Fibroblast of lung (primary cell): ENCODE data around the gene SRRM2. TPM values are rescaled to one million over a fixed set of nuclear protein-coding genes. Genes with fewer than 3 reads are reported as not detected.
"Not testable (repeated sequence)": the region's sequence is repeated elsewhere in the genome, so short reads cannot be mapped to it uniquely, and the experiment has no call there.

Experiments
- DNase-seq, 2 donors: peaks; one replicate each; pipeline versions ENCODE4 v3.0.0 to v3.0.0-alpha.2; 2010; ENCODE audit warnings: low read depth in 2 of 2
- H2AFZ ChIP-seq: 2 replicates; pipeline ENCODE4 v1.5.1; 2012; ENCODE audit warnings: low read length, control low read depth, inconsistent platforms
- H3K27ac ChIP-seq: 2 replicates; pipeline ENCODE4 v1.5.1; 2011; ENCODE audit warnings: low read length, control low read depth; ENCODE audit not compliant: insufficient read depth
- H3K27me3 ChIP-seq: 2 replicates; pipeline ENCODE4 v1.5.1; 2011; ENCODE audit warnings: mild to moderate bottlenecking, low read length; ENCODE audit not compliant: control insufficient read depth, insufficient read depth
- H3K36me3 ChIP-seq: 2 replicates; pipeline ENCODE4 v1.5.1; 2011; ENCODE audit warnings: low read length; ENCODE audit not compliant: control insufficient read depth, insufficient read depth
- H3K4me1 ChIP-seq: 2 replicates; pipeline ENCODE4 v1.5.1; 2011; ENCODE audit warnings: low read length; ENCODE audit not compliant: control insufficient read depth, insufficient read depth; ENCODE audit errors: extremely low read depth
- H3K4me2 ChIP-seq: 2 replicates; pipeline ENCODE4 v1.5.1; 2011; ENCODE audit warnings: low read length, control low read depth; ENCODE audit not compliant: insufficient read depth; ENCODE audit errors: extremely low read depth
- H3K4me3 ChIP-seq, 4 experiments: fragments of 200-600 bp in 1 of 4; sonication (generic) in 1 of 4; replicated peaks in 1 of 4; 2 replicates each; pipeline ENCODE4 v1.5.1; 2011 to 2016; ENCODE audit warnings: low read length in 4 of 4, low read depth in 3 of 4, mild to moderate bottlenecking in 3 of 4, control low read depth in 2 of 4, inconsistent platforms in 1 of 4, mixed read lengths in 1 of 4; ENCODE audit not compliant: insufficient read depth in 1 of 4; ENCODE audit errors: control extremely low read depth in 1 of 4
- H3K79me2 ChIP-seq: 2 replicates; pipeline ENCODE4 v1.5.1; 2012; ENCODE audit warnings: mild to moderate bottlenecking, low read length, inconsistent platforms; ENCODE audit not compliant: control insufficient read depth, insufficient read depth
- H3K9ac ChIP-seq: 2 replicates; pipeline ENCODE4 v1.5.1; 2011; ENCODE audit warnings: mild to moderate bottlenecking, low read length, control low read depth; ENCODE audit not compliant: insufficient read depth
- H3K9me3 ChIP-seq: 2 replicates; pipeline ENCODE4 v1.5.1; 2012; ENCODE audit warnings: low read depth, low read length; ENCODE audit not compliant: control insufficient read depth, insufficient read depth
- H4K20me1 ChIP-seq: 2 replicates; pipeline ENCODE4 v1.5.1; 2011; ENCODE audit warnings: low read length; ENCODE audit not compliant: control insufficient read depth, insufficient read depth; ENCODE audit errors: extremely low read depth
- EZH2 ChIP-seq: IDR thresholded peaks from 2 replicates; pipeline ENCODE4 v1.5.1; 2012; ENCODE audit warnings: low read length, control low read depth, mild to moderate bottlenecking; ENCODE audit errors: missing control alignments
- polyA plus RNA-seq, 2 donors: library from polyadenylated mRNA; depleted of rRNA in 1 of 2; stranded (reverse) in 1 of 2; unstranded in 1 of 2; fragments of >200 nt; gene quantifications; 2 replicates each; pipeline ENCODE4 v1.2.1, GENCODE V29; 2011 to 2012; ENCODE audit warnings: missing spikeins in 1 of 2
- total RNA-seq: library from RNA; depleted of rRNA; stranded (reverse); fragments of >200 nt; gene quantifications from 2 replicates; pipeline ENCODE4 v1.2.1, GENCODE V29; 2014
- TF ChIP-seq, protein P1 (sequence below), 2 donors: IDR thresholded peaks in 1 of 2; conservative IDR thresholded peaks in 1 of 2; 1 replicate in 1 of 2; 2 replicates in 1 of 2; pipeline ENCODE4 v1.5.1; 2011 to 2012; ENCODE audit warnings: low read length in 2 of 2, control low read depth in 1 of 2, inconsistent platforms in 1 of 2, low read depth in 1 of 2, mild to moderate bottlenecking in 1 of 2

SRRM2 gene
- total and polyA plus RNA-seq, 2 donors (not counting 1 experiment from before 2014, with no cell fraction given), result 55.2 to 74.3 TPM

DNA sequence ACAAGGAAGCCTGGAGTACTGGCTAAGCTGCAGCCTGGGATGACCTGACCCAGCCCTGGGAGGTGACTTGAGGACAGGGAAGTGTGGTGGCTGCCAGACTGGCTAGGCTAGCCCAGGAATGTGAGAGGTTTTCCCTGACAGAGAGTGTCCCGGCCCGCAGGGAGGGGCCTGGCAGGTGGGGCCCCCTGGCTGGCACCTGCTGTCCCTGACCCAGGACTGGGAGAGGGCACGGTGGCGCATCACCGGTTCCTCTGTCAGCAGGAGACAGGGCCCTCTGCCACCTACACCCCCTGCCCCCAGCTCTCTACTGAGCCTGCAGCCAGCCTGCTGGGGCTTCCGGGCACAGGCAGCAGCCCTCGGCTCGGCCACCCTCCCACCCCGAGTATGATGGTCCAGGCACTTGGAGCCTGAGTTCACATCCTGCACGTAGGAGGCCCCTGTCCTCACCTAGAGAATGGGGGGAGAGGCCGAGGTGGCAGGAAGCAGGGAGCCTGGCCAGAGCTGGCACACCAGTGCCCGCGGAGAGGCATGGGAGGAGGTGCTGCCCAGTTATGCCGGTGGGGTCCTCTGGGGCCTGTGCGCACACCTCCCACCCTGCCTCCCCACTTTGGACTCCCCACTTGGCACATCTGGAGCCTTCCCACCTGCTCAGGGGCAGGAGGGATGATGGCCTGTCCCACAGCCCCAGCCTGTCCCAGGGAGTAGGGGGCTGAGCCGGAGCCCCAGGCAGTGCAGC is 32.9 kb upstream of the SRRM2 start:
- Histone ChIP-seq H3K4me3 (no peak overlapping the region), H3K79me2 (no peaks in the 10 kb centered on the region), H4K20me1 (peaks cover 1% of the 10 kb centered on the region), H3K4me2 (no peak overlapping the region), H3K9ac (no peak overlapping the region), H3K9me3 (no peaks in the 10 kb centered on the region), H3K36me3 (no peaks in the 10 kb centered on the region), H3K27me3 (peaks cover 3% of the 10 kb centered on the region), H3K27ac (no peak overlapping the region), H2AFZ (no peak overlapping the region), H3K4me1 (no peaks in the 10 kb centered on the region)
- TF ChIP-seq, protein P1, sequence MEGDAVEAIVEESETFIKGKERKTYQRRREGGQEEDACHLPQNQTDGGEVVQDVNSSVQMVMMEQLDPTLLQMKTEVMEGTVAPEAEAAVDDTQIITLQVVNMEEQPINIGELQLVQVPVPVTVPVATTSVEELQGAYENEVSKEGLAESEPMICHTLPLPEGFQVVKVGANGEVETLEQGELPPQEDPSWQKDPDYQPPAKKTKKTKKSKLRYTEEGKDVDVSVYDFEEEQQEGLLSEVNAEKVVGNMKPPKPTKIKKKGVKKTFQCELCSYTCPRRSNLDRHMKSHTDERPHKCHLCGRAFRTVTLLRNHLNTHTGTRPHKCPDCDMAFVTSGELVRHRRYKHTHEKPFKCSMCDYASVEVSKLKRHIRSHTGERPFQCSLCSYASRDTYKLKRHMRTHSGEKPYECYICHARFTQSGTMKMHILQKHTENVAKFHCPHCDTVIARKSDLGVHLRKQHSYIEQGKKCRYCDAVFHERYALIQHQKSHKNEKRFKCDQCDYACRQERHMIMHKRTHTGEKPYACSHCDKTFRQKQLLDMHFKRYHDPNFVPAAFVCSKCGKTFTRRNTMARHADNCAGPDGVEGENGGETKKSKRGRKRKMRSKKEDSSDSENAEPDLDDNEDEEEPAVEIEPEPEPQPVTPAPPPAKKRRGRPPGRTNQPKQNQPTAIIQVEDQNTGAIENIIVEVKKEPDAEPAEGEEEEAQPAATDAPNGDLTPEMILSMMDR (conservative IDR thresholded peaks at IDR 0.05 in 1 of 2, IDR thresholded peaks at IDR 0.05 in 1 of 2; ENCODE audit: low read depth in 1 of 2, low read length in 2 of 2), result no peak
- no peak for TF ChIP-seq EZH2
- DNase-seq, result no peak

DNA sequence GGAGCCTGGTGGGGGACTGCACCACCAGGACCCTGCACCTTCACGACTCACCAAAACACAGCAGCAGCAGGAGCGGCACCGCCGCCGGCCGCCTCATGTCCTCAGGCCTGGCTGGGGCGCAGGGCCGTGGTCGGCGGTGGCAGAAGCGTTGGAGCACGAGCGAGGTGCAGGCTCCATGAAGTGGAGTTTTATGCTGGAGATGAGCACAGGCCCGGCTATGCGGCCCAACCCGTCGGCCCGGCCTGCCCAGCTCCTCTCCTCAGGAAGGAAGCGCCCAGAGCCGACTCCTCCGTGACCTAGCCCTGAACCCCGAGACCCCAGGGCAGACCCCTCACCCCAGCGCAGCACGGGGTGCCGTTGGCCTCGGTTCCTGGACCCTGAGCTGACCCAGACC is 32.4 kb upstream of the SRRM2 start, which contains the start of gene PRSS27:
PRSS27 (minus strand) TSS at position 161 of the 394 bp plus-strand sequence; CDS start at position 97, 64 bp downstream.
- peak within 1 kb of the TSS; percentile 46 for H2AFZ ChIP-seq
- no peak for DNase-seq
- H3K9me3 ChIP-seq, result no peaks in the 10 kb centered on the region
- H3K4me2 ChIP-seq, result peak within 1 kb of the TSS; percentile 68
- H3K27ac ChIP-seq, result peak within 1 kb of the TSS; percentile 50
- peak within 1 kb of the TSS; percentile 65 for H3K9ac ChIP-seq
- H3K36me3 ChIP-seq, result no peaks in the 10 kb centered on the region
- no peaks in the 10 kb centered on the region for H3K4me1 ChIP-seq
- no peaks in the 10 kb centered on the region for H3K79me2 ChIP-seq
- H3K4me3 ChIP-seq, result peak within 1 kb of the TSS; percentile 43 to 69 (median 47)
- H3K27me3 ChIP-seq, result peaks cover 4% of the 10 kb centered on the region
- H4K20me1 ChIP-seq, result peaks cover 1% of the 10 kb centered on the region
- TF ChIP-seq, protein P1 (conservative IDR thresholded peaks at IDR 0.05 in 1 of 2, IDR thresholded peaks at IDR 0.05 in 1 of 2; ENCODE audit: low read depth in 1 of 2, low read length in 2 of 2), result no peak
- TF ChIP-seq EZH2, result no peak

DNA sequence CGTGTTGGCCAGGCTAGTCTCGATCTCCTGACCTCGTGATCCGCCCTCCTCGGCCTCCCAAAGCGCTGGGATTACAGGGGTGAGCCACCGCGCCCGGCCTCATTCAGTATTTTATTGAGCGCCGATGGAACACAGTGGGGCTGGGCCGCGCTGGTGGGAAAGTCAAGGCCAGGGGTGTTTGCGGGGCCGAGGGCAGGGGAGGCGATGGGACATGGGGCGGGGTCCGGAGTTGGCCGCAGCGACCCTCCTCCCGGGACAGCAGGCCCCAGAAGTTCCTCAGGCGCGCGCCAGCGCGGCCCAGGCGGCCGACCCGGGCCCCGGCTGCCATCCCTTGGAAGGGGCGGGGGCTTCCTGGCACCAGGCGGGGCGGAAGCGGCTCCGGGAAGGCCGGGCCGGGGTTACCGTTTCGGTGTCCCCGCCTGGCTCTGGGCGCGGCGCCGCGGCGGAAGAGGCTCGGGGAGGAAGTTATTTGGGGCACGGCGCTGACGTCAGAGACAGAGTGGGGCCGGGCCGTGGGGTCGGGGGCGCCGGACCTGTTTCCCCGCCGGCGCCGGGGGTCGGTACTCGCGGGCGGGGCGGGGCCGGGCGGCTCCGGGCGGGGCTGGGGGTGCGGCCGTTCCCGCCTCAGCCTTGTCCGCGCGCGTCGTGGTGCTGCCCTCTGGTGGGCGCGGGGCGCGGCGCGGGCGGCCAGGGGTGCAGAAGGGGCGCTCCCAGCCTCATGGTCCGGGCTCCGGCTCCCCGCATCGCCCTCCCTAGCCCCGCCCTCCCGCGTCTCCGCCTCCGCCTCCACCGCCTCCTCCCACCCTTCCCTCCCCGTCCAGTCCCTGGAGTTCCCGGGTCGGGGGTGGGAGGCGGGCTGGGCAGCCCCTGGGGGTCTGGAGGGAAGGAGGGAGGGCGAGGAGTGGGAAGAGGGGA is 31.5 kb upstream of the SRRM2 start:
- no peaks in the 10 kb centered on the region for H3K79me2 ChIP-seq
- H3K4me3 ChIP-seq, result peak overlapping the region; percentile 43 to 69 (median 56)
- no peaks in the 10 kb centered on the region for H3K36me3 ChIP-seq
- peaks cover 4% of the 10 kb centered on the region for H3K27me3 ChIP-seq
- H3K4me2 ChIP-seq, result peak overlapping the region; percentile 68
- DNase-seq, result peak; percentile 74 to 80
- no peaks in the 10 kb centered on the region for H3K9me3 ChIP-seq
- peaks cover 1% of the 10 kb centered on the region for H4K20me1 ChIP-seq
- no peaks in the 10 kb centered on the region for H3K4me1 ChIP-seq
- H3K27ac ChIP-seq, result peak overlapping the region; percentile 50
- TF ChIP-seq, protein P1 (conservative IDR thresholded peaks at IDR 0.05 in 1 of 2, IDR thresholded peaks at IDR 0.05 in 1 of 2; ENCODE audit: low read depth in 1 of 2, low read length in 2 of 2), result peak; percentile 24 to 39
- no peak for TF ChIP-seq EZH2
- peak overlapping the region; percentile 75 for H2AFZ ChIP-seq
- H3K9ac ChIP-seq, result peak overlapping the region; percentile 65

DNA sequence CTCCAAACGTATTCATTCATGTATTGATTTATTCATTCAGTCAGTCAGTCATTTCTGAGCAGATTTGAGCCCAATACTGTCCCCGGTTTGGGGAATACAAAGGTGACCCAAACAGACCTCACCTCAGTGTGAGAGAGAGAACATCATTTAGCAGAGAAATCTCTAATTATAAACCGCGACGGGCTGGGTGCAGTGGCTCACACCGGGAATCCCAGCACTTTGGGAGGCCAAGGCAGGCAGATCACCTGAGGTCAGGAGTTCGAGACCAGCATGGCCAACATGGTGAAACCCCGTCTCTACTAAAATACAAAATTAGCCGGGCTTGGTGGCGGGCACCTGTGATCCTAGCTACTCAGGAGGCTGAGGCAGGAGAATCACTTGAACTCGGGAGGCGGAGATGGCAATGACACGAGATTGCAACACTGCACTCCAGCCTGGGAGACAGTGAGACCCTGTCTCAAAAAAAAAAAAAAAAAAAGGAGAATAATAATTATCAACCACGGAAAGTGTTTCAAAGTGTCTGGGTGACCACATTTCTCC is 30.7 kb upstream of the SRRM2 start:
- H3K9ac ChIP-seq, DNase-seq, H3K9me3 ChIP-seq, H3K27me3 ChIP-seq, H4K20me1 ChIP-seq, H3K4me1 ChIP-seq, H3K27ac ChIP-seq, H3K36me3 ChIP-seq, H3K79me2 ChIP-seq: not testable (repeated sequence)
- Histone ChIP-seq H3K4me3 (peak overlapping the region; percentile 22 to 69 (median 45)), H2AFZ (peak overlapping the region; percentile 75), H3K4me2 (peak overlapping the region; percentile 25)
